ENCODE measurements around the gene TNFRSF11A. TPM values are rescaled to one million over a fixed set of nuclear protein-coding genes. Genes with fewer than 3 reads are reported as not detected.

Gene TNFRSF11A
- total RNA-seq, 4 donors from 2014 or later, result 2.1 to 22.7 (median 3.8) TPM

- TF ChIP-seq CTCF (IDR thresholded peaks at IDR 0.05), result no peak
- ATAC-seq (ENCODE audit: low FRiP score) (no peak), DNase-seq (ENCODE audit: low spot score) (no peak)
Measured at GRCh38 chr18:62284637-62285036, 40.5 kb upstream of the TNFRSF11A start.

- ATAC-seq (ENCODE audit: low FRiP score) (no peak), DNase-seq (ENCODE audit: low spot score) (no peak)
- no peak for TF ChIP-seq CTCF (IDR thresholded peaks at IDR 0.05)
Measured at GRCh38 chr18:62285281-62285680, 39.8 kb upstream of the TNFRSF11A start.

GRCh38 chr18:62287781-62288664, 37.1 kb upstream of the TNFRSF11A start:
- no peak for TF ChIP-seq CTCF (IDR thresholded peaks at IDR 0.05)
- ATAC-seq (ENCODE audit: low FRiP score), result no peak
- DNase-seq (ENCODE audit: low spot score), result no peak

- DNase-seq (ENCODE audit: low spot score) (no peak), ATAC-seq (ENCODE audit: low FRiP score) (no peak)
- no peak for TF ChIP-seq CTCF (IDR thresholded peaks at IDR 0.05)
Measured at GRCh38 chr18:62288665-62289008, 36.5 kb upstream of the TNFRSF11A start.

GRCh38 chr18:62289047-62289446, 36.1 kb upstream of the TNFRSF11A start:
- ATAC-seq (ENCODE audit: low FRiP score) (no peak), DNase-seq (ENCODE audit: low spot score) (no peak)
- no peak for TF ChIP-seq CTCF (IDR thresholded peaks at IDR 0.05)

- no peak for TF ChIP-seq CTCF (IDR thresholded peaks at IDR 0.05)
- DNase-seq (ENCODE audit: low spot score) (no peak), ATAC-seq (ENCODE audit: low FRiP score) (no peak)
Measured at GRCh38 chr18:62294073-62294472, 31.0 kb upstream of the TNFRSF11A start.

- no peak for TF ChIP-seq CTCF (IDR thresholded peaks at IDR 0.05)
- ATAC-seq (ENCODE audit: low FRiP score), result no peak
- no peak for DNase-seq (ENCODE audit: low spot score)
Measured at GRCh38 chr18:62300359-62300963, 24.6 kb upstream of the TNFRSF11A start.

Measured in omental fat pad (tissue), 4 donors.